Cardiac septum (tissue), 1 donor: ENCODE measurements around the gene SPATA25. TPM values are rescaled to one million over a fixed set of nuclear protein-coding genes. Genes with fewer than 3 reads are reported as not detected.

Experiments
- DNase-seq: peaks from one replicate; pipeline ENCODE4 v3.0.0-alpha.2; 2020; ENCODE audit warnings: low spot score
- intact Hi-C: fragments of 100-400 bp; cut with DNase I; formaldehyde crosslinking; loops from one replicate; pipeline ENCODE4 v1.14.0; 2022
- total RNA-seq: library from RNA; stranded (reverse); fragmentation: NEBNext Ultra II Directional; extraction: Animal tissue kit (Norgen Biotek cat#: 25700); gene quantifications from one replicate; pipeline ENCODE4 v1.2.1, GENCODE V29; 2021
- donor health status: DM: no; HTN: no; CAD: no.

Gene SPATA25
- total RNA-seq, 1 donor from 2014 or later = 3.3 TPM

GRCh38 chr20:45873409-45874103 is 13.9 kb downstream of the SPATA25 start:
- intact Hi-C loops = no loop called here
- no peak for DNase-seq

- no peak for DNase-seq
Measured at GRCh38 chr20:45872626-45873025, 14.8 kb downstream of the SPATA25 start.

GRCh38 chr20:45867819-45868176 is 19.6 kb downstream of the SPATA25 start:
- no peak for DNase-seq
- intact Hi-C loops = no loop called here

More at GRCh38 chr20:45872626-45873025, 14.8 kb downstream of the SPATA25 start:
- intact Hi-C loops = no loop called here

- intact Hi-C loops = no loop called here
Measured at GRCh38 chr20:45867136-45867818, 20.1 kb downstream of the SPATA25 start.

GRCh38 chr20:45866454-45866853 is 21.0 kb downstream of the SPATA25 start:
- intact Hi-C loops = no loop called here
- no peak for DNase-seq

More at GRCh38 chr20:45867136-45867818, 20.1 kb downstream of the SPATA25 start:
- DNase-seq = no peak

GRCh38 chr20:45863543-45864470 is 23.6 kb downstream of the SPATA25 start:
- no peak for DNase-seq
- intact Hi-C loops = no loop called here

GRCh38 chr20:45861221-45862075 is 26.0 kb downstream of the SPATA25 start:
- intact Hi-C loops = no loop called here
- DNase-seq = no peak

- intact Hi-C loops = no loop called here
Measured at GRCh38 chr20:45860560-45861220, 26.7 kb downstream of the SPATA25 start.

GRCh38 chr20:45859916-45860315 is 27.5 kb downstream of the SPATA25 start:
- no peak for DNase-seq
- intact Hi-C loops = no loop called here

More at GRCh38 chr20:45860560-45861220, 26.7 kb downstream of the SPATA25 start:
- DNase-seq = no peak

GRCh38 chr20:45857882-45858216 is 29.6 kb downstream of the SPATA25 start:
- intact Hi-C loops = no loop called here
- no peak for DNase-seq

- peak; percentile 95 for DNase-seq
- intact Hi-C loops = no loop called here
Measured at GRCh38 chr20:45857114-45857881, 30.1 kb downstream of the SPATA25 start, which contains the start of the genes ACOT8 and ZSWIM3. TSS of gene ACOT8 (minus strand) at chr20:45857392. CDS start at chr20:45857315, 77 bp downstream. TSS of gene ZSWIM3 (plus strand) at chr20:45857614. CDS start at chr20:45857826, 212 bp downstream.

- intact Hi-C loops = no loop called here
- no peak for DNase-seq
Measured at GRCh38 chr20:45853484-45853883, 33.9 kb downstream of the SPATA25 start.

- intact Hi-C loops = no loop called here
- DNase-seq = no peak
Measured at GRCh38 chr20:45852326-45852725, 35.1 kb downstream of the SPATA25 start.

GRCh38 chr20:45851501-45851900 is 35.9 kb downstream of the SPATA25 start:
- intact Hi-C loops = no loop called here
- DNase-seq = no peak

- intact Hi-C loops = no loop called here
- no peak for DNase-seq
Measured at GRCh38 chr20:45850926-45851325, 36.5 kb downstream of the SPATA25 start.

GRCh38 chr20:45850238-45850637 is 37.2 kb downstream of the SPATA25 start:
- intact Hi-C loops = no loop called here
- no peak for DNase-seq

- DNase-seq = no peak
- intact Hi-C loops = no loop called here
Measured at GRCh38 chr20:45848969-45849582, 38.3 kb downstream of the SPATA25 start.
